CMK (cell line): Measurements from ENCODE around the gene CCER1.

Source experiments
- DNase-seq: peaks from one replicate; pipeline ENCODE4 v3.0.0-alpha.2; 2010; ENCODE audit warnings: low read depth

The CCER1 gene

DNA sequence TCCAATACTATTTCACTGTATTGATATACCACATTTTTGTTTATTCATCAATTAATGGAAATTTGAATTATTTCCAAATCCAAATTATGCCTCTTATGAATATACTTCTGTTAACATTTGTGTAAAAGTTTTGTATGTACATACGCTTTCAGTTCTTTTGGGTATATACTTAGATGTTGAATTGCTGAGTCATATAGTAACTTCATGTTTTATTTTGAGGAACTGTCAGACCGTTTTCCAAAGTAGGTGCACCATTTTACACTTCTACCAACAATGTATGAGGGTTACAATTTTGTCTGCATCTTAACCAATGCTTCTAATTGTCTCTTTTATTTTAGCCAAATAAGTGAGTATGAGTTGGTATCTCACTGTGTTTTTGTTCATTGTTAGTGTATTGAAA is 10.2 kb upstream of the CCER1 start:
- no peak for DNase-seq

DNA sequence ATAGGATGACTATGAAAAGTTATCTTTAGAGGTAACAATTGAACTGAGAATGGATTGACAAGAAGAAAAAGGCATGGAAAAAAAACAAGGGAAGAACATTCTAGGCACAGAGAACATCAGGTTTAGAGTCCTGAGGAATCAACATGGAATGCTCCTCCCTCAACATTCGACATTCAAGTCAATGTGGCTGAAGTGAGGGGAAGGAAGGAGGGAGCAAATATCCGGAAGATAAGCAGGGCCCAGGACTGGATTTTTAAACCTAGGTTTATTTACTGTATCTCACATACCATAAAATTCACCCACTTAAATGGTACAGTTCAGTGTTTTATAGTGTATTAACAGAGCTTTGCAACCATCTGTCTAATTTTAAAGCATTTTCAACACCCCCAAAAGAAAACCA is 9.6 kb upstream of the CCER1 start:
- DNase-seq, result no peak

DNA sequence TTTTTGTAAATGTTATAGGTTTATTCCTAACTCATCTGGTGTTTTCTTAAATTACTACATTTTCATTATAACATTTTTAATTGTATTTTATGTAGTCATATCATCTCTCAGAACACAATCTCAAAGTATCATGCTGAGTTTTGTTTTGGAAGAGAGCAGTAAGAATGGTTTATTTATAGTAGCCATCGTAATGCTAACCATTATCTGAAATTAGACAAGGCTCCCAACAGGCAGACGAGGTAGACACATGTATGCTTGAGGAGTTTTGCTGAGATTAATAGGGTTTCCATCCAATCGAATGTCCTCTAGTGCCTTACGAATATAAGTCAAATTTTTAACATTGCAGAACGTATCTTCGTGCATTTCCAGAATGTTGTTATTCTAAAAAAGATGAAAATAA is 9.0 kb upstream of the CCER1 start:
- DNase-seq, result no peak

DNA sequence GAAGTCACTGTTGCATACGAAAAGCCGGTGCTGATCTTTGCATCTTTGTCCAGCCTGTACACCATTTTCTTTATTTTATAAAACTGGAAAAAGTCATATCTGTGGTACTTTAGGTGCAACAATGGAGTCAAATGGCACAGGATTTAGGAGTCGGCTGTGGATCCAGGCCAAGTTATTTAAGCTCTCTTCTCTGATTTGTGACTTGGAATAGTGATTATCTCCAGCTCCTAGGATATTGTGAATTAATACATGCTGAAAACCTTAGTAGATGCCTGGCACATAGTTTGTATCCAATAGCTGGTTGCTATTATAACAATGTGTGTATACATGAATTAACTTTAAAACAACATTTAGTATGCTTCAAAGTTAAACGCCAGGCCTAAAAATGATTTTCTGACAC is 6.2 kb upstream of the CCER1 start:
- no peak for DNase-seq

DNA sequence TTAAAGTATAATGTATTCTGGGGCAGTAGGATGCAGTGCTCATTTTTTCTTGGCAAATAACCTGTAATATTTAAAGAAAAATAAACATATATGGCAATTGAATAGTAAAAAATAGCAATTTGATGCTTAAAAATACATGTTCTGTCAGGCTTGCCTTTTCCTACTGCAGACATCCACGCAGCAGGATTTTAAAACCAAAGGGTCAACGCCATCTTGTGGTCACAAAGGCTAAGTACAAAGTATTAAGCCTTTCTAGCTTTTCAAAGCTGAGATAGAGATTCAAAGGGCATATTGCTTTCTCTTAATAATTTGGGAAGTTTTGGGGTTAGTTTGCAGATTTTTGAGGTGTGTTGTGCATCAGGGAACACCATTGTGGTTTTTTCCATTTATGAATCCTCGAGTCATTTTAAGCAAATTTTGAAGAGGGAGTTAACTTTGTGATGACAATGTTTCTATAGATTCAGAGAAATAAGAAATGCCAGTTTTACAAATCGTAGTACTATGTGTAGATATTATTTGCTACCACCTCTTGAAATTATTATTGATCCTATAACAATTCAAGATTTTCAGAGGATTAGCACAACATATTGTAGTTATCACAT is 4.7 kb upstream of the CCER1 start:
- no peak for DNase-seq

DNA sequence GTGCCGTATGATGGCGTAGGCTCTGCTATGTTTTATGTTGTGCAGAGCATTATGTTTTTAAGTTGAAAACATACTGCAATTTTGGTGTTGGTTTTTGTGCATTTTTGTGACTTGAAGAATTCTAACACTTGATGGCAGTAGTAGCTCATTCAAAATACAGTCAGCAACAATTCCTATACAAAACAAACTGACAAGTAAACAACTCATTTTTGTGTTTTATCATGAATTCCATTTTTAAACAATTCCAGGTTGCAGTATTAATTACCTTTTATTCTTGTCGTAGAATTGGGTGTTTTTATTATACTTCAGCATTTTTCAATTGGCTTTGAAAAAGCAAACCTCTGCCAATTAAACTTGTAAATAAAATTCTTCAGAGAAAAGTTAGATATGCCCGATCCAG is 4.1 kb upstream of the CCER1 start:
- DNase-seq, result no peak

DNA sequence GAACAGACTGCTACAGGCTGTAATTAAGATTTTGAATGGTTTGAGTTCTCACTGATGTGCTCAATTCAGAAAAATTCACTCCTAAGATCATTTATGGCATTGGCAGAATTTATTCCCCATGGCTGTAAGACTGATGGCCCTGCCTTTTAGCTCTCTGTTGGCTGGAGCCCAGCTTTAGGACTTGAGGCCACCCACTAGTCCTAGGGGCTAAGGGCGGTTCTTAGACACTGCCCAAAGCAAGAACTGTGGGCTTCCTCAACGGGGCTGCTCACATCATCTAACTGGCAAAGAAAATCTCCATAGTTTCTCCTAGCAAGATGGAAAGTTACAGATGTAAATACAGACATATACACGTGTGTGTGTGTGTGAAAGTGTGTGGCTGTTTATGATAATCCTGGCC is 3.4 kb upstream of the CCER1 start:
- no peak for DNase-seq

DNA sequence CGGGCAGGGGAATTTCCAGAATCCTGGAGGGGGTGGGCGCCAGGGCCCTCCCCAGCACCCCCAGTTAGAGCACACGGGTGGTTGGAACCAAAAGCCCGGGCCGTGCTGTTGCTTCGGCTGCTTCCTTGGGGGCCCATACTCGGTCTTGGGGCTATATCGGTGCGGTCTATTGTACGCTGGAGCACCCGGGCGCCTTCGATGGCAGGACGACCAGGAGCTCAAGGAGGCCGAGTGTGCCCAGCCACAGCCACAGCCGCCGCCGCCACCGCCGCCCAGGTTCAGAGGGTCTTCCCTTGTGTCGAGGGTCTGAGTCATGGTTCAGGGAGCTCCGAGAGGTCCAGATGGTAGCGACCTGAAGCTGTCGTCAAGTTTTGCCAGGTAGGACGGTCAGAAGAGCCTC is 548 bp downstream of the CCER1 start:
- no peak for DNase-seq

DNA sequence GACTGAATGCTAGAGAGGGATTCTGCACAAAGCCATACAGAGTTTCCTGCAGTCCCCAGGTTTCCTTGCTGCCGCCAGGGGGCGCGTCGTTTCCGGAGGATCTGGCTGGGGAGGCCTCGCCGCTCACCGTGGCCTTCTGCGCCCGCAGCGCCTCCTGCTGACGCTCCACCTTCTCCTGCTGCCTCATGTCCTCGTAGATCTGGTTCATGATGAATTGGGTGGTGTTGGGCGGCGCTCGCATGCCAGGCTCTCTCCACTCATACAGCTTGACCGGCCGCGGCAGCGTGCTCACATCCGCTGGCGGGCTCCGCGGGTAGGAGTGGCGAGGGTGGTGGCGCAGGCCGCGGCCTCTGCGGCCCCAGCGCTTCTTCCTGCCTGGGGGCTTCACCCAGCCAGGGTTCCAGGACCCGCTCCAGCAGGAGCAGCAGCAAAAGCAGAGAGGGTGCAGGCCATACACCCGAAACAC is 987 bp downstream of the CCER1 start:
- no peak for DNase-seq

DNA sequence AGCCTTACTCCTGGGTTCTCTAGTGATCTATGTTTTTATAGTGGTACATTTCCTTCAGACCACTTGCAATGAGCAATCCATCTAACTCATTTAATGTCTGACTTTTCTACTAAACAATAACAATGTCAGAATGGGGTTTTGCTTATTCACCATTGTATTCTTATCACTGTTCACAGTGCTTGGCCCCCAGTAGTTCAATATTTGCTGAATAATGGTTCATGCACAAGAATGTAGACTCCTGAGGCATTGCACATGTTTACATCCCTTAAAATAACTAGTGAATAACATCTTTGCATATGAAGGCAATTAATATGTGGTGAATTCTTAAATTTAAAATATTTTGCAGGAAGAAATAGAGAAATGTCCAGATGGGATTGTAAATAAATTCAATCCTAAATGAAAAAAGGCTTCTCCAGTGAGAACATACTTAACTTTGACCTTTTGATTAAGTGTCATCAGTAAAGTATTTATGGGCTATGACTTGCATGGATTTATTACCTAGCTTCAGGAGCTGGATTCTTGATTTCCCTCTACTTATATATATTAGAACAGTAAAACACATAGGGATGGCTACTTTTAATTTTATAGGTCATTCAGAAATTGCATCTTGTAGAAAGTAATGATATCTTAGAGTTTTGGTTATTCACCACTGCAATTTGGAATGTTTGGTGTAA is 3.4 kb downstream of the CCER1 start:
- DNase-seq, result no peak

DNA sequence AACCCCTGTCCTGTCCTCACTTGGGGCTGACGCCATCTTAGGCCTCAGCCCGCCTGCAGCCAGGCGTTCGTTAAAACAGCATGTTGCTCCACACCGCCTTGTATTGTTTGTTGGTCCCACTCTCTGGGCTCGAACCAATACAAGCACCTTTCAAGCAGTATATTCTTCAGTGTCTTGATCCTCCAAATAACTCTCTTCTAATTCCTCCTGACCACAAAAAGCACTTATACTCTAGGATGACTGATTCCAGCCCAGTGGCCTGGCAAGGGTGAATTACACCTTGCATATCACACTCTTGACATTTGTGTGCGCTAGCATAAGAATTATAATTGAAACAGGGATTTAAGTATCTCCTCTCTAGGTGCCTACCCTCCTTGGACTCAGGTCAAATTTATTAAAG is 7.1 kb downstream of the CCER1 start:
- DNase-seq, result no peak

DNA sequence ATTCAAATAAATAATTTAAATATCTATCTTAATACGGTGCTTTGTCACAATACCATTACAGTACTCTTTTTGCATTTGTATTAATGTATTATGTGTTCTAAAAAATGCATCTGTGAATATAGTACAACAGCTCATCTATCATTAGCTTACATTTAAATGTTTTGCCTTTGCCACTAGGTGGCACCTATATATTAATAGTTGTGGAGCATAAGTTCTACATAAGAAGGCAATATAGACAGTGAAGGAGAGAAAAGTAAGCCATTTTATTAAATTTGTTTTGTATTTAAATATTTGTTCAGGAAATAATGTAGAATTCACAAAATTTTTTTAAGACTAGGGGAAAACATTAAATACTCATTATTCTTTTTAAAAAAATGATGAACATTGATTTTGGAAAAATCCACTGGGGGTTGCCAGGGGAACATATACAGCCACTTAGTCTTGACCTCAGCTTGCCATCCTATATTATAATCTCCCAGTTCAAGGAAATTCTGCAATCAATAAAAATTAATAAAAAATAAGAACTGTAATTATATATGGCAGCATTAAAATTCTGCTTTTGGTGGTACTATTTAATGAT is 9.8 kb downstream of the CCER1 start:
- no peak for DNase-seq

DNA sequence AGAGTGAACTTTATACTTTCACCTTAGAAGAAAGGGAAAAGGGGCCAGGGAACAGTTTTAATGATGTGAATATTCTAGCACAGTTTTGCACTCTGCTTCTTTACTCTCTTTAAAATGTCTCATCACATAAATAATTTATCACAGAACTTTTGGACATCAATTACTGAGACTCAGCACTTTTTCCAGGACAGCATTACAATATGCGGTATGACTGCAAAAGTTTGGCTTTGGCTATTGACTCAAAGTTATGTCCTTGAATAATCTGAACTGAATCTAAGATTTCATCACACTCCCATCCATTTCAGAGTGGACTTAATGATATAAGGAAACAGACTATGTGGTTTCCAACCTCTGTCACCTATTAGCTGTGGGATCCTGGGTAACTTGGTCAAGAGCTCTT is 11.7 kb downstream of the CCER1 start:
- no peak for DNase-seq

DNA sequence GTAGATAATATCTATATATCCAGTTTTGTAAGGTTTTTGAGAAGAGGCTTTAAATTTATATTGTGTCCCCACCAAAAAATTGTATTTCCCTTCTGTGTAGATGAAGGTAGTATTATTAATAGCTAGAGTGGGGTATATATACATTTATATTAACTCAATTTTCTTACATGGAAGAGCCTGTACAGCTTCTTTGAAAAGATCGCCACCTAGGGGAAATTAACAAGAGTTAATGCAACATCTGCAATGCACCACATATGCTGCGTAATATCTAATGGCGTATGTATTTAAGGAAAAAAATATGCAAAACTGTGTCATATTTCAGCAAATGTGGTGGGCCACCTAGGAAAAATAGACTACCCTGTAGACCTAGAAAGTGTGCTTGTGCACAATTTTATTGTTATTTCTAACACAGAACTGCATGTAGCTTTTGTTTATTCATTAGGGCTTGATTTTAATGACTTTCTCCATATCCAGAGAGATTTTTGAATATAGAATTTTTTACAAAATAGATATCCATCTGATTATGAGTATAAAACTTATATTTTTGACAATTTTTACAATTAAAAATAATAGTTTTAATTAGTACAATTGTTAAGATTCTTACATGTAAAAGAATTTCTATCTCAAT is 14.0 kb downstream of the CCER1 start:
- DNase-seq, result no peak

DNA sequence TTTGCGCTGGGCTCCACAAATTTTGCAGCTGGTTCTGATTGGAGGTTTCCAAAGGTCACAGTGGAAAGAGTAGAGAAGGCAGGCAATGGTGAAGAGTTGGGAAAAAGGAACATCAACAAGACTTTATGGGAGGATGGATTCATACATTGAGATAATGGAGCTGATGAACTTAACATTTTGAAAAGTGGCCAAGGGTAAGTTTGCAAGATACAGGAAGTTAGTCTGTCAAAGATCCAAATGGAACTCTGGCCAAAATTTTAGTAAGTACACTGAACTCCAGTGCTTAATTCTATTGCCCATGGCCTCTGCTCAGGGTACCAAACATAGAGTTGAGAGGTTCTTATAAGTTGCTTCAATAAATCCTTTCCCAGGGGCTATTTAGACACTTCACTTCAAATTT is 15.6 kb downstream of the CCER1 start:
- no peak for DNase-seq

DNA sequence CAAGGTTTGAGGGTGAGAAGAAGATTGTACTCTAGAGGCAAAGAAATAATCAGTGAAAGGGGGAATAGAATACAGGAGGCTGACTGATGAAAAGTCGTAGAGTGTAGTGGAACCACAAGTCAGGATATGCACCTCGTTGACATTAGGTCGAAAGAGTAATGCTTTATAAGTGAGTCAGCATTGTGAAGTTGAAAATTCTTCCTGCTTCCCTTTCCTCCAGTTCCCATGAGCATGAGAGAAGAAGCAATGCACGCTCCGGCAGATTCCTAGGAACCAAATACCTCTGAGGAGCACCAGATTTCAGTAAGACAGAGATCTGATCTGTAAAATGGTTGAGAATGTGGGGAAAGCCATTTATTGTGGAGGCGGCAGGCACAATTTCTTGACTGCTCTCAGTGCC is 16.5 kb downstream of the CCER1 start:
- no peak for DNase-seq

DNA sequence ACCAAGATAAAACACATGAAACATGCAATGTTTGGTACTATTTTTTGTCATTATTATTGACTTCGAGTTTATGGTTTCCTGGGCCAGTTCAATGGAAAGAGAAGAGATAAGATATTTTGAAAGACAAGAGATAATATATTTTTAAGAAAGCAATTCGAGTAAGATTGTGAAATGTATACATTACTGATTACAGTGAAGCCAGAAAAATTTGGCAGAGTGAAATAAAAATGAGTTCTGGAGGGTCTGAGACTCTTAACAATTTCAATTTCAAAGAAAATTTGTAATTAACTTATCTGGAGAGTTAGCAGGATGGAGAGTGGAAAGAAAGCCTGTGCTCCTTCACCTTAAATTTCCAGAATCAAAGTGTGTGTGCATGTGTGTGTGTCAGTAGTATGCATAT is 17.3 kb downstream of the CCER1 start:
- no peak for DNase-seq

DNA sequence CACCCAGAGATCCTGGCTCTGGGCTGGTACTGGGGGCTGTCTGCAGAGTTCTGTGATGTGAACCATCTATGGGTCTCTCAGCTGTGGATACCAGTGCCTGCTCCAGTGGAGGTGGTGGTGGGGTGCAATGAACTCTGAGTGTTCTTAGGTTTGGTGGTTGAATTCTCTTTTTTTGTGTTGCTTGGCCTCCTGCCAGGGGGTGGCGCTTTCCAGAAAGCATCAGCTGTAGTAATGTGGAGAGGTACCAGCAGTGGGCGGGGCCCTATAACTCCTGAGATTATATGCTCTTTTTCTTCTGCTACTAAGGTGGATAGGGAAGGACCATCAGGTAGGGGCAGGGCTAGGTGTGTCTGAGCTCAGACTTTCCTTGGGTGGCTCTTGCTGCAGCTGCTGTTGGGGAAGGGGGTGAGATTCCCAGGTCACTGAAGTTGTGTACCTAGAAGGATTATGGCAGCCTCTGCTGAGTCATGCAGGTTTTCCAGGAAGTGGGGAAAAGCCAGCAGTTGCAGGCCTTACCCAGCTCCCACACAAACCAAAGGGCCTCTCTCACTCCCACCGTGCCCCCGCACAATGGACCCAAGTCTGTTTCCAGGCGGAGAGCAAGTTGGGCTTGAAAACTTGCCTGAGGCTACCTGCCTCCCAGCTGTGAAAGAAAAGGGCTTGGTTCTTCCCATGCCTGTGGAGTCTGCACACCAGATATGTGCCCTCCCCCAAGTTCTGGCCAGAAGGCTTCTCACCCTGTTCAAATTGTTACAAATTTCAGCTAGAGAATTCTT is 18.6 kb downstream of the CCER1 start:
- DNase-seq, result no peak

DNA sequence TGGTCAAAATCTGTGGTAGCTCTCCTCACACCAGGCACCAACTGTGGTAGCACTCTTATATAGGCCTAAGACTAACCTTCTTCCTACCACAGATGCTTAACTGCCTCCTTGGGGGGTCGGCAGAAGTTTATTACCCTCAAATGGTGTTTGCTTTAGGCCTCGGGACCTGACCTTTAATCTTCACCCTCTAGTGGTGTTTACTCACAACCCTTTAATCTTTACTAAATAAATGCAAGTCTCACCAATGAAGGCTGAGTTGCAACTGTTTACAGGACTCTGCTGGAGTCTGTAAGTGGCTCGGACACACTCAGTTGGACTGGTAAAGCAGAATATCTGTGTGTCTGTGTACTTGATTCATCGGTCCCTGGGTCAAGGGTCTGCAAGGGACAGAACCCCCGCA is 29.4 kb downstream of the CCER1 start:
- DNase-seq, result no peak

DNA sequence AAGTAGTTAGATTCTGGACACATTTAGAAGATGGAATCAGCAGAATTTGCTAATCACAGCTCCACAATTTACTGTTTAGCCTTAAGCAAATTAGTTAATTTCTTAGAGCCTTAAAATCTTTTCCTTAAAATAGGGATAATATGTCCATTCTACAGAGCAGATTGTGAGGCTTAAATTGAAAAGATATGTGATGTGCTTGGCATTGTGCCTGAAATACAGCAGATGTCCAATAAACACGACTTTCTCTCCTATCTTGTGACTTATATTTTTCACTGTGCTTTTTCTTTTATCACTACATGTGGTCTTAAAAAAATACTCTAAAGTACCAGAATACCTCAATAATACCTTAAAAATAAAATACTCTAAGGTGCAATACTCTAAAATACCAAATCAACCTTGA is 30.6 kb downstream of the CCER1 start:
- no peak for DNase-seq

DNA sequence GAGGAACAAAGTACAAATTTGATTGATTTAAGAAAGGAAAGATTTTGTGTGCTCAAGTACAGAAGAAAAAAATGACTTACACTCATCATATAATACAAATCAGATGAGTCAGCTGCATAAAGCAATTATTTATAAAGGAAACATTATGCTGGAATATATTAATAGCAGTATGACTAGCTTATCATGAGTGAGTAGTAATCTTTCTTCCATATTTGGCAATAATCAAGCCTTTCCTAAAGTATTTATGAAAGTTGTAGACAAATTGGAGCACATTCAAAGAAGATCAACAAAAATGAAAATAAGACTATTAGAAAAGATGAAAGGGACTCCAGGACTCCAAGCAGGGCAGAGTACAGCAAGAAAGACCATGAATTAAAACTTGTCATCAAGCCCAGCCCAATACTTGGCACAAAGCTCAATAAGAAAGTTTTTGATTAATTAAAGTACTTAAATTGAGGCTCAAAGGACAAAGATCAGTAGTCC is 32.8 kb downstream of the CCER1 start:
- no peak for DNase-seq

DNA sequence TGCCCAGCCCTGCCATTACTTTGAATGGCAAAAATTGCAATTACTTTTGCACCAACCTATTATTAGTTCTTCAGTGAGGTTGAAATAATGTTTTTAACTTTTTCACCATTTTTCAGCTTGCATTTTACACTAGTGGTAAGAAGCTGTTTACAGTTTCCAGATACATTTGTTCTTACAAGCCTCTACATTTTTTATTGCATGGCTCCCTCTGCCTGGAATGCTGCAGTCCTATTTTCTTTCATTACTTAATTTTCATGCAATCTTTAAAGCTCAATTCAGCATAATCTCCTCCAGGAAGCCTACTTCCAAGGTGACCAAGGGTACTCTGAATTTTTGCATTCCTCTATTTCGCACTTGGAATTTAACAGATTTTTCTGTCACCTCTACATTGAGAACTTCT is 33.4 kb downstream of the CCER1 start:
- no peak for DNase-seq

DNA sequence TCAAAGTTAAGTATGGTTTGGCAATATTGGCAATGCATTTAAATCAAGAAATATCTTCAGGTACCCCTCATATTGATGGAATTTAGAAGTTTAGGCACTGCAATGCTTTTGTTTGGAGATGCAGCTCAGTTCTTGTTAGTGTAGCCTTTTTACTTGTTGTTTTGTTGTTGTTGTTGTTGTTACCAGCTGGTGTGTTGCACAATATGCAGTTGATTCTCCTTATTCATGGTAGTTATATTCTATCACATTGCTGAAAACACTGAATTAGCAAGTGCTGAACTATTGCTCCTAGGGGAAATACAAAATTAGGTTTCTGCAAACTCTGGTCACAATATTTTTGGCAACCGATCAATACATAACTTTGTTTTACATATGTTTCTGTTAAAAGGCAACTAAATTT is 34.8 kb downstream of the CCER1 start:
- DNase-seq, result no peak
